Progenitor cell of endocrine pancreas (in vitro differentiated cells): ENCODE data around the gene PPP2R2C. TPM values are rescaled to one million over a fixed set of nuclear protein-coding genes. Genes with fewer than 3 reads are reported as not detected.
A peak's percentile ranks its signal among the peaks of the same experiment; 100 is the strongest.

Experiments
- DNase-seq: peaks from one replicate; pipeline ENCODE4 v3.0.0; 2021; ENCODE audit warnings: low spot score; ENCODE audit not compliant: unreplicated experiment
- H3K27ac Mint-ChIP-seq: 2 replicates; pipeline ENCODE4 v1.8.0; 2021; ENCODE audit warnings: mild to moderate bottlenecking, moderate library complexity, mixed read lengths
- H3K27me3 Mint-ChIP-seq: 2 replicates; pipeline ENCODE4 v1.8.0; 2021; ENCODE audit warnings: mixed read lengths
- H3K36me3 Mint-ChIP-seq: 2 replicates; pipeline ENCODE4 v1.8.0; 2022; ENCODE audit warnings: mixed read lengths; ENCODE audit not compliant: insufficient read depth
- H3K4me1 Mint-ChIP-seq: 2 replicates; pipeline ENCODE4 v1.8.0; 2021; ENCODE audit warnings: low read depth, mixed read lengths
- H3K4me3 Mint-ChIP-seq: 2 replicates; pipeline ENCODE4 v1.8.0; 2021; ENCODE audit warnings: low read depth, mild to moderate bottlenecking, moderate library complexity, mixed read lengths
- H3K9me3 Mint-ChIP-seq: 2 replicates; pipeline ENCODE4 v1.8.0; 2021; ENCODE audit warnings: low read depth, mixed read lengths
- total RNA-seq: library from RNA; stranded (reverse); gene quantifications from 2 replicates; pipeline ENCODE4 v1.2.1, GENCODE V29; 2021
- TF ChIP-seq, protein P1 (sequence below): fragments of 200-600 bp; sonication (generic); IDR thresholded peaks from one replicate; pipeline ENCODE4 v1.5.0; 2021; ENCODE audit warnings: antibody characterized with exemption, mild to moderate bottlenecking; ENCODE audit not compliant: unreplicated experiment

PPP2R2C gene
- total RNA-seq, 1 donor from 2014 or later = 0.19 TPM

DNA sequence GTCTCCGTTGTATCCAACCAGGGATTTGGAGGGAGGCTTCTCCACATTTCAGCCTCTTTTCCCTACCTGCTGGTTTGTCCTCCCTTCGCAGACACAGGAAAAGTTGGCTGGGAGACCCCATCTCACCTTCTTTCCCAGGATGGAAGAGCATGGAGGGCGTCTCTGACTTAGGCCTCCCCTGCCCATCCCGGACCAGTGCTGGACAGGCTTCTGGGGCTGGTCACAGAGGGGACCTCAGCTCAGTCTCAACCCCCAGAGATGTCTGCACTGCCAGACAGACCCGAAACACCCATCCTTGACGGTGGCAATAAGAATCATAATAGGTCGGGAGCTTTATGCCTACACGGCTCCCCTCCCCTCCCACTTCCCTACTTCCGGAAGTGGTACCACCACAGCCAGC is 201.2 kb downstream of the PPP2R2C start:
- no peak overlapping the region for H3K27ac Mint-ChIP-seq
- no peaks in the 10 kb centered on the region for H3K36me3 Mint-ChIP-seq
- DNase-seq = no peak
- peaks cover 10% of the 10 kb centered on the region for H3K4me1 Mint-ChIP-seq
- peaks cover 4% of the 10 kb centered on the region for H3K27me3 Mint-ChIP-seq
- H3K4me3 Mint-ChIP-seq = peak overlapping the region; percentile 85
- TF ChIP-seq, protein P1, sequence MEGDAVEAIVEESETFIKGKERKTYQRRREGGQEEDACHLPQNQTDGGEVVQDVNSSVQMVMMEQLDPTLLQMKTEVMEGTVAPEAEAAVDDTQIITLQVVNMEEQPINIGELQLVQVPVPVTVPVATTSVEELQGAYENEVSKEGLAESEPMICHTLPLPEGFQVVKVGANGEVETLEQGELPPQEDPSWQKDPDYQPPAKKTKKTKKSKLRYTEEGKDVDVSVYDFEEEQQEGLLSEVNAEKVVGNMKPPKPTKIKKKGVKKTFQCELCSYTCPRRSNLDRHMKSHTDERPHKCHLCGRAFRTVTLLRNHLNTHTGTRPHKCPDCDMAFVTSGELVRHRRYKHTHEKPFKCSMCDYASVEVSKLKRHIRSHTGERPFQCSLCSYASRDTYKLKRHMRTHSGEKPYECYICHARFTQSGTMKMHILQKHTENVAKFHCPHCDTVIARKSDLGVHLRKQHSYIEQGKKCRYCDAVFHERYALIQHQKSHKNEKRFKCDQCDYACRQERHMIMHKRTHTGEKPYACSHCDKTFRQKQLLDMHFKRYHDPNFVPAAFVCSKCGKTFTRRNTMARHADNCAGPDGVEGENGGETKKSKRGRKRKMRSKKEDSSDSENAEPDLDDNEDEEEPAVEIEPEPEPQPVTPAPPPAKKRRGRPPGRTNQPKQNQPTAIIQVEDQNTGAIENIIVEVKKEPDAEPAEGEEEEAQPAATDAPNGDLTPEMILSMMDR = no peak
- H3K9me3 Mint-ChIP-seq = no peaks in the 10 kb centered on the region

DNA sequence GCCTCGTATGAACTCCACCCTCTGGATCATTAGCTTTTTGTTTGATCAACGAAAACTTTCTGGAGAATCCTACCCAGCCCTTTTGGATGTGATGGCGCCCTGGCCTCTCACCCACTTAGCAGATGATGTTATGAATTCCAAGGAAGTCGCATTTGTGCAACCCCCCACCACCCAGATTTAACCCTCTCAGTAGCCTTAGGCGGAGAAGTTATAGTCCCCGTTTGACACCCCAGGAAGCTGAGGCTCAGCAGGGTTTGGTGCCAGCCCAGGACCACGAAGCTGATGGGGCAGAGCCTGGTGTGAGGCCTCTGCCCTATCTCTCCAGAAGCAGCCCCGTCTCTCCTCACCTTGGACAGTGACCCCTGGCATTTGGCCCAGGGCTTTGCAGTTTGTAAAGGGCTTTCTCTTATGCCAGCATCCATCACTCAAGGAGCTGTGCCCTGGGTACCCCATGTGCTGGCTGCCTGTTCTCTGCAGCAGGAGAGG is 201.7 kb downstream of the PPP2R2C start:
- no peak for DNase-seq
- Mint-ChIP-seq H3K4me1 (peaks cover 9% of the 10 kb centered on the region), H3K27ac (peak overlapping the region; percentile 89), H3K9me3 (no peaks in the 10 kb centered on the region), H3K27me3 (peaks cover 4% of the 10 kb centered on the region), H3K4me3 (peak overlapping the region; percentile 85), H3K36me3 (no peaks in the 10 kb centered on the region)
- TF ChIP-seq, protein P1 = no peak

Other genes with a start within 250 kb of the PPP2R2C start
- 31.3 and 37.9 TPM in 2 replicates for gene WFS1, start 202.8 kb downstream of the PPP2R2C start, total RNA-seq
- 25.4 and 26.2 TPM in 2 replicates for gene MAN2B2, start 102.6 kb upstream of the PPP2R2C start, total RNA-seq
- 223 and 225 TPM in 2 replicates for gene MRFAP1, start 168.1 kb upstream of the PPP2R2C start, total RNA-seq
- 1.3 and 3.5 TPM in 2 replicates for gene S100P, start 221.3 kb upstream of the PPP2R2C start, total RNA-seq
- gene MRFAP1L1, start 237.3 kb upstream of the PPP2R2C start, total RNA-seq = 64.9 and 69.3 TPM in 2 replicates
- 18.8 and 20.0 TPM in 2 replicates for gene BLOC1S4, start 243.6 kb upstream of the PPP2R2C start, total RNA-seq